HCT116 (cell line): Measurements from ENCODE around the gene ARHGDIA. TPM values are rescaled to one million over a fixed set of nuclear protein-coding genes. Genes with fewer than 3 reads are reported as not detected.

Source experiments
- ATAC-seq: fragments of 200-7000 bp; cut with Tn5 transposase; 2 replicates; pipeline ENCODE4 v1.9.1; 2020; ENCODE audit warnings: mild to moderate bottlenecking, moderate library complexity
- BruUV-seq: library from RNA; stranded (reverse); fragments of 400-500 nt; replicated peaks from 2 replicates; lab custom pipeline; 2021; lab: Mats Ljungman, UMichigan
- CTCF ChIA-PET: fragments of 300-600 bp; sonication (Branson Sonifier 250); formaldehyde crosslinking; loops from one replicate; lab custom pipeline; 2021; ENCODE audit warnings: antibody characterized with exemption; lab: Charles Lee
- POLR2A ChIA-PET: fragments of 300-600, 350-600 bp; sonication (Branson Sonifier 250); formaldehyde crosslinking; loops from one replicate; lab custom pipeline; 2021; ENCODE audit warnings: antibody characterized with exemption; lab: Charles Lee
- RAD21 ChIA-PET, 2 experiments: fragments of 300-600 bp; sonication (Branson Sonifier 250); formaldehyde crosslinking; loops; one replicate each; lab custom pipeline; 2023; ENCODE audit warnings: low total read pairs in 2 of 2; ENCODE audit not compliant: uncharacterized antibody in 2 of 2, unreplicated experiment in 2 of 2, low non-redundant PET in 1 of 2; lab: Charles Lee
- DNase-seq: peaks from one replicate; pipeline ENCODE4 v3.0.0-alpha.2; 2010; ENCODE audit warnings: low read depth, low spot score
- H2AFZ ChIP-seq: fragments of 200-600 bp; shearing (Covaris generic), sonication (generic); 2 replicates; pipeline ENCODE4 v1.6.1; 2017; ENCODE audit warnings: low read depth, mixed run types, mixed read lengths, antibody characterized with exemption, low read length; ENCODE audit not compliant: poor library complexity, severe bottlenecking
- H3K27ac ChIP-seq: 2 replicates; pipeline ENCODE4 v1.5.1; 2012; ENCODE audit warnings: low read depth, low read length
- H3K27me3 ChIP-seq: fragments of 200-600 bp; sonication (generic); 2 replicates; pipeline ENCODE4 v1.6.1; 2016; ENCODE audit warnings: mixed run types, low read length, mixed read lengths; ENCODE audit not compliant: insufficient read depth
- H3K36me3 ChIP-seq, 2 experiments: fragments of 200-500 bp in 1 of 2; fragments of 200-600 bp in 1 of 2; sonication (Bioruptor generic) in 1 of 2; sonication (generic) in 1 of 2; 2 replicates each; pipeline versions ENCODE4 v1.5.1 to v1.6.1; 2014 to 2016; ENCODE audit warnings: low read length in 2 of 2, inconsistent platforms in 1 of 2, mixed read lengths in 1 of 2, mixed run types in 1 of 2; ENCODE audit not compliant: insufficient read depth in 2 of 2, control insufficient read depth in 1 of 2
- H3K4me1 ChIP-seq, 2 experiments: fragments of 200-600 bp in 1 of 2; sonication (generic) in 1 of 2; 2 replicates each; pipeline versions ENCODE4 v1.5.1 to v1.6.1; 2012 to 2017; ENCODE audit warnings: low read length in 2 of 2, inconsistent platforms in 1 of 2, mild to moderate bottlenecking in 1 of 2, mixed read lengths in 1 of 2, mixed run types in 1 of 2, moderate library complexity in 1 of 2; ENCODE audit not compliant: insufficient read depth in 2 of 2, control insufficient read depth in 1 of 2
- H3K4me2 ChIP-seq: fragments of 200-600 bp; sonication (generic); 2 replicates; pipeline ENCODE4 v1.6.1; 2017; ENCODE audit warnings: mixed run types, low read length, mixed read lengths
- H3K4me3 ChIP-seq, 2 experiments: fragments of 200-600 bp in 1 of 2; sonication (generic) in 1 of 2; replicated peaks in 1 of 2; 2 replicates each; pipeline ENCODE4 v1.5.1; 2011 to 2016; ENCODE audit warnings: low read length in 2 of 2, control low read depth in 1 of 2, low read depth in 1 of 2, mild to moderate bottlenecking in 1 of 2, mixed read lengths in 1 of 2, mixed run types in 1 of 2
- H3K79me2 ChIP-seq: fragments of 200-600 bp; sonication (generic); 2 replicates; pipeline ENCODE4 v1.6.1; 2017; ENCODE audit warnings: mild to moderate bottlenecking, mixed run types, low read length, moderate library complexity, mixed read lengths; ENCODE audit not compliant: insufficient read depth
- H3K9ac ChIP-seq: fragments of 200-600 bp; sonication (generic); 2 replicates; pipeline ENCODE4 v1.6.1; 2016; ENCODE audit warnings: low read length, mixed read lengths
- H3K9me2 ChIP-seq: fragments of 200-600 bp; sonication (generic), shearing (Covaris generic); 2 replicates; pipeline ENCODE4 v1.6.1; 2017; ENCODE audit warnings: mixed run types, mild to moderate bottlenecking, moderate library complexity; ENCODE audit not compliant: insufficient read depth
- H3K9me3 ChIP-seq, 2 experiments: fragments of 200-500 bp in 1 of 2; fragments of 200-600 bp in 1 of 2; sonication (Bioruptor generic) in 1 of 2; sonication (generic) in 1 of 2; 2 replicates each; pipeline ENCODE4 v1.6.1; 2014 to 2017; ENCODE audit warnings: low read length in 2 of 2, mixed read lengths in 2 of 2, inconsistent platforms in 1 of 2, low read depth in 1 of 2, mild to moderate bottlenecking in 1 of 2, mixed run types in 1 of 2, moderate library complexity in 1 of 2; ENCODE audit not compliant: control insufficient read depth in 1 of 2, insufficient read depth in 1 of 2
- H4K20me1 ChIP-seq: fragments of 200-600 bp; sonication (generic), shearing (Covaris generic); 2 replicates; pipeline ENCODE4 v1.6.1; 2017; ENCODE audit warnings: mixed run types, mild to moderate bottlenecking, moderate library complexity; ENCODE audit not compliant: insufficient read depth
- ATF3 ChIP-seq: IDR thresholded peaks from 2 replicates; pipeline ENCODE4 v1.6.1; 2012
- CEBPB ChIP-seq: IDR thresholded peaks from 2 replicates; pipeline ENCODE4 v1.6.1; 2012; ENCODE audit warnings: low read depth
- CTCF ChIP-seq, 3 experiments: fragments of 200-600 bp in 1 of 3; sonication (generic) in 1 of 3; IDR thresholded peaks in 2 of 3; conservative IDR thresholded peaks in 1 of 3; 2 replicates each; pipeline ENCODE4 v1.5.1; 2012 to 2017; ENCODE audit warnings: low read depth in 2 of 3, low read length in 2 of 3, antibody characterized with exemption in 1 of 3, borderline replicate concordance in 1 of 3, control low read depth in 1 of 3, mild to moderate bottlenecking in 1 of 3, mixed read lengths in 1 of 3, mixed run types in 1 of 3, moderate library complexity in 1 of 3; ENCODE audit not compliant: insufficient read depth in 1 of 3
- FOSL1 ChIP-seq: IDR thresholded peaks from 2 replicates; pipeline ENCODE4 v1.6.1; 2012; ENCODE audit warnings: low read depth
- JUND ChIP-seq: IDR thresholded peaks from 2 replicates; pipeline ENCODE4 v1.6.1; 2012
- POLR2A ChIP-seq: IDR thresholded peaks from 2 replicates; pipeline ENCODE4 v1.7.0; 2011; ENCODE audit warnings: borderline replicate concordance; ENCODE audit not compliant: insufficient read depth, insufficient read length; ENCODE audit errors: extremely low read depth
- POLR2AphosphoS5 ChIP-seq: IDR thresholded peaks from 2 replicates; pipeline ENCODE4 v1.6.1; 2011; ENCODE audit warnings: mild to moderate bottlenecking, low read depth, low read length, moderate library complexity
- RAD21 ChIP-seq: IDR thresholded peaks from 2 replicates; pipeline ENCODE4 v1.6.1; 2012; ENCODE audit warnings: low read depth, mild to moderate bottlenecking
- SIN3A ChIP-seq: IDR thresholded peaks from 2 replicates; pipeline ENCODE4 v1.6.1; 2012; ENCODE audit warnings: low read depth
- SP1 ChIP-seq: IDR thresholded peaks from 2 replicates; pipeline ENCODE4 v1.6.1; 2012; ENCODE audit warnings: low read depth
- SRF ChIP-seq: IDR thresholded peaks from 2 replicates; pipeline ENCODE4 v1.6.1; 2012; ENCODE audit warnings: low read depth
- TCF7L2 ChIP-seq: IDR thresholded peaks from 2 replicates; pipeline ENCODE4 v1.7.0; 2011; ENCODE audit warnings: borderline replicate concordance, inconsistent platforms; ENCODE audit not compliant: insufficient read depth, insufficient read length; ENCODE audit errors: extremely low read depth
- YY1 ChIP-seq: IDR thresholded peaks from 2 replicates; pipeline ENCODE4 v1.6.1; 2011; ENCODE audit warnings: low read length, low read depth, moderate library complexity, mild to moderate bottlenecking; ENCODE audit not compliant: insufficient replicate concordance; ENCODE audit errors: extremely low read depth
- intact Hi-C: fragments of 100-400 bp; cut with micrococcal nuclease; formaldehyde crosslinking; loops from 2 replicates; pipeline ENCODE4 v1.10.0; 2022
- total RNA-seq: library from RNA; stranded (reverse); gene quantifications from one replicate; pipeline ENCODE4 v1.2.1, GENCODE V29; 2021; ENCODE audit not compliant: unreplicated experiment
- TF ChIP-seq, protein P1 (sequence below): IDR thresholded peaks from 2 replicates; pipeline ENCODE4 v1.6.1; 2012
- TF ChIP-seq, protein P2 (sequence below): IDR thresholded peaks from 2 replicates; pipeline ENCODE4 v1.6.1; 2012; ENCODE audit warnings: low read depth

The ARHGDIA gene
- total RNA-seq, 1 experiment from 2014 or later = 554 TPM

DNA sequence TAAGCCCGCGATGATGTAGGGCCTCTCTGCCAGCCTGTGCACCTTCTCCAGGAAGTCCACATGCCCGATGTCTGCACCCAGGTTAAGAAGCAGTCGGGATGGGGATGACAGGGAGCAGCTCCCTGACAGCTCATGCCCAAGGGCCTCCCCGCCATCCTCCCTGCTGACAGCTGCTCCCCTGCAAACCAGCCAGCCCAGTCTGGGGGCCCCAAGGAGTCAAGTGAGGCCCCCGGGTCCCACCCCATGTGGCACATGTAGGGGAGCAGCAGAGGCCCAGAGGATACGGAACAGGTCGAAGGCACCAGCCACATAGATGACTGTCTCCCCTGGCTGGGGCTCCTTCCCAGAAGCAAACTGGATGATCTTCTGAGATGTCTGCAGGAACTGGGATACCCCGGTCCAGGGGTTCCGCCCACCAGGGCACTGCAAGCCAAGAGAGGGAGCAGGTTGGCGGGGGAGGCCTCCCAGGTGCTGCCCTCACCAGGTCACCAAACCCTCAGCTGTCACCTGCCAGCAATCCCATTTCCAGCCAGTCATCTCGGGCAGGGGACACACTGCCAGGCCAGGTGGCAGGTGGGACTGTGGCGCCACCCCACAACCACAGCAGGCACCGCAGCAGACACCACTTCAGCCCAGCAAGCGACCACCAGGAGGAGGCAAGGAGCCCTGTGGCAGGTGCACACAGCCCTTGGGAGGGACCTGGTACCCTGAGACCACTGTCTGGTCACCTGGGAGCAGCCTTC lies 35.5 kb upstream of the ARHGDIA start:
- BruUV-seq = no TSS peak
- no peaks in the 10 kb centered on the region for H4K20me1 ChIP-seq
- H2AFZ ChIP-seq = no peak overlapping the region
- peaks cover 0 to 13% of the 10 kb centered on the region in 2 experiments; a peak in 2 of 4 replicates for H3K36me3 ChIP-seq
- RAD21 ChIA-PET = no interaction called here
- H3K9me2 ChIP-seq = no peaks in the 10 kb centered on the region
- TF ChIP-seq POLR2AphosphoS5 = no peak; the same call in 1 of the 2 replicates
- no peak for TF ChIP-seq SRF
- TF ChIP-seq SP1 = no peak
- no peak for TF ChIP-seq JUND
- TF ChIP-seq TCF7L2 = no peak
- TF ChIP-seq, protein P1, sequence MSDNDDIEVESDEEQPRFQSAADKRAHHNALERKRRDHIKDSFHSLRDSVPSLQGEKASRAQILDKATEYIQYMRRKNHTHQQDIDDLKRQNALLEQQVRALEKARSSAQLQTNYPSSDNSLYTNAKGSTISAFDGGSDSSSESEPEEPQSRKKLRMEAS = no peak
- peak; percentile 71 to 99 (median 79) for TF ChIP-seq CTCF (IDR thresholded peaks at IDR 0.05 in 2 of 3, conservative IDR thresholded peaks at IDR 0.05 in 1 of 3; ENCODE audit: borderline replicate concordance in 1 of 3, insufficient read depth in 1 of 3, low read depth in 2 of 3, low read length in 2 of 3)
- TF ChIP-seq, protein P2, sequence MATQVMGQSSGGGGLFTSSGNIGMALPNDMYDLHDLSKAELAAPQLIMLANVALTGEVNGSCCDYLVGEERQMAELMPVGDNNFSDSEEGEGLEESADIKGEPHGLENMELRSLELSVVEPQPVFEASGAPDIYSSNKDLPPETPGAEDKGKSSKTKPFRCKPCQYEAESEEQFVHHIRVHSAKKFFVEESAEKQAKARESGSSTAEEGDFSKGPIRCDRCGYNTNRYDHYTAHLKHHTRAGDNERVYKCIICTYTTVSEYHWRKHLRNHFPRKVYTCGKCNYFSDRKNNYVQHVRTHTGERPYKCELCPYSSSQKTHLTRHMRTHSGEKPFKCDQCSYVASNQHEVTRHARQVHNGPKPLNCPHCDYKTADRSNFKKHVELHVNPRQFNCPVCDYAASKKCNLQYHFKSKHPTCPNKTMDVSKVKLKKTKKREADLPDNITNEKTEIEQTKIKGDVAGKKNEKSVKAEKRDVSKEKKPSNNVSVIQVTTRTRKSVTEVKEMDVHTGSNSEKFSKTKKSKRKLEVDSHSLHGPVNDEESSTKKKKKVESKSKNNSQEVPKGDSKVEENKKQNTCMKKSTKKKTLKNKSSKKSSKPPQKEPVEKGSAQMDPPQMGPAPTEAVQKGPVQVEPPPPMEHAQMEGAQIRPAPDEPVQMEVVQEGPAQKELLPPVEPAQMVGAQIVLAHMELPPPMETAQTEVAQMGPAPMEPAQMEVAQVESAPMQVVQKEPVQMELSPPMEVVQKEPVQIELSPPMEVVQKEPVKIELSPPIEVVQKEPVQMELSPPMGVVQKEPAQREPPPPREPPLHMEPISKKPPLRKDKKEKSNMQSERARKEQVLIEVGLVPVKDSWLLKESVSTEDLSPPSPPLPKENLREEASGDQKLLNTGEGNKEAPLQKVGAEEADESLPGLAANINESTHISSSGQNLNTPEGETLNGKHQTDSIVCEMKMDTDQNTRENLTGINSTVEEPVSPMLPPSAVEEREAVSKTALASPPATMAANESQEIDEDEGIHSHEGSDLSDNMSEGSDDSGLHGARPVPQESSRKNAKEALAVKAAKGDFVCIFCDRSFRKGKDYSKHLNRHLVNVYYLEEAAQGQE = no peak
- no peak for TF ChIP-seq SIN3A
- peak; percentile 92 for TF ChIP-seq RAD21
- TF ChIP-seq YY1 = no peak
- no peak for TF ChIP-seq ATF3
- no peak for TF ChIP-seq CEBPB
- TF ChIP-seq FOSL1 = no peak
- TF ChIP-seq POLR2A = no peak
- H3K4me3 ChIP-seq = no peak overlapping the region
- ATAC-seq = peak; percentile 37
- H3K27me3 ChIP-seq = no peaks in the 10 kb centered on the region
- H3K4me2 ChIP-seq = no peak overlapping the region
- no peak for DNase-seq
- CTCF ChIA-PET = no interaction called here
- intact Hi-C loops = no loop called here
- H3K9ac ChIP-seq = no peak overlapping the region
- H3K9me3 ChIP-seq = no peaks in the 10 kb centered on the region
- POLR2A ChIA-PET = no interaction called here
- peaks cover 8% of the 10 kb centered on the region; the same call in 1 of the 2 replicates for H3K79me2 ChIP-seq
- no peak overlapping the region for H3K27ac ChIP-seq
- H3K4me1 ChIP-seq = peaks cover 8 to 26% of the 10 kb centered on the region in 2 experiments
